ENCODE results near the gene TRIM65.

TRIM65 gene

GRCh38 chr17:75906143-75906884, 9.6 kb upstream of the TRIM65 start:
- H3K18ac ChIP-seq (ENCODE audit: low read length), result no peak overlapping the region
- H3K9ac ChIP-seq (ENCODE audit: low read depth, low read length, poor library complexity), result no peak overlapping the region
- no peak overlapping the region for H3K4me3 ChIP-seq (ENCODE audit: low read length in 2 of 2)
- no peaks in the 10 kb centered on the region for H3K9me3 ChIP-seq (replicated peaks in 1 of 2; ENCODE audit: control insufficient read depth in 2 of 2, insufficient read depth in 1 of 2, low read depth in 1 of 2, low read length in 2 of 2)
- no peak overlapping the region for H2BK5ac ChIP-seq (ENCODE audit: low read length)
- H2BK15ac ChIP-seq (ENCODE audit: low read length), result peak overlapping the region; percentile 64
- peak overlapping the region; percentile 66 for H4K8ac ChIP-seq (ENCODE audit: low read depth, low read length)
- H3K36me3 ChIP-seq (replicated peaks in 1 of 2; ENCODE audit: control insufficient read depth in 2 of 2, insufficient read depth in 2 of 2, low read length in 2 of 2), result peaks cover 11 to 27% of the 10 kb centered on the region in 2 donors
- H4K91ac ChIP-seq (ENCODE audit: low read depth, low read length, poor library complexity), result no peak overlapping the region
- no CpG with 5 or more reads among the region's 10 CpGs for WGBS, 2 donors (ENCODE audit: extremely low coverage in 2 of 2, insufficient read length in 2 of 2, insufficient replicate concordance in 1 of 2)
- no peak overlapping the region for H2BK120ac ChIP-seq (ENCODE audit: low read depth, low read length)
- no peak overlapping the region for H3K4me2 ChIP-seq (ENCODE audit: insufficient read depth, low read length, poor library complexity, severe bottlenecking)
- H2AK5ac ChIP-seq (ENCODE audit: low read depth, low read length), result peak overlapping the region; percentile 48
- no peak overlapping the region for H3K23ac ChIP-seq (ENCODE audit: low read depth, low read length, poor library complexity)
- H3K4ac ChIP-seq (ENCODE audit: low read length), result no peak overlapping the region
- H3K79me1 ChIP-seq (ENCODE audit: low read depth, low read length), result peaks cover 3% of the 10 kb centered on the region
- peaks cover 0 to 2% of the 10 kb centered on the region in 2 donors for H3K4me1 ChIP-seq (ENCODE audit: control insufficient read depth in 2 of 2, insufficient read depth in 1 of 2, low read depth in 1 of 2, low read length in 2 of 2)
- no peak overlapping the region for H2BK12ac ChIP-seq (ENCODE audit: low read length)
- H3K27ac ChIP-seq (replicated peaks; ENCODE audit: low read length), result no peak overlapping the region
- no peak for DNase-seq (ENCODE audit: low spot score)
- H3K27me3 ChIP-seq (ENCODE audit: control insufficient read depth in 3 of 3, insufficient read depth in 3 of 3, low read depth in 1 of 3, low read length in 3 of 3), result no peaks in the 10 kb centered on the region
- H3K14ac ChIP-seq (ENCODE audit: low read length), result no peak overlapping the region
- H2AFZ ChIP-seq (ENCODE audit: low read length), result no peak overlapping the region

- peak within 1 kb of the TSS; percentile 89 for H3K18ac ChIP-seq (ENCODE audit: low read length)
- H3K27me3 ChIP-seq (ENCODE audit: control insufficient read depth in 3 of 3, insufficient read depth in 3 of 3, low read depth in 1 of 3, low read length in 3 of 3), result no peaks in the 10 kb centered on the region
- no peak within 1 kb of the TSS for H4K91ac ChIP-seq (ENCODE audit: low read depth, low read length, poor library complexity)
- H2BK120ac ChIP-seq (ENCODE audit: low read depth, low read length), result no peak within 1 kb of the TSS
- no peak within 1 kb of the TSS for H2BK15ac ChIP-seq (ENCODE audit: low read length)
- H3K4ac ChIP-seq (ENCODE audit: low read length), result no peak within 1 kb of the TSS
- H3K9me3 ChIP-seq (replicated peaks in 1 of 2; ENCODE audit: control insufficient read depth in 2 of 2, insufficient read depth in 1 of 2, low read depth in 1 of 2, low read length in 2 of 2), result no peaks in the 10 kb centered on the region
- no peak within 1 kb of the TSS for H2BK5ac ChIP-seq (ENCODE audit: low read length)
- H3K23ac ChIP-seq (ENCODE audit: low read depth, low read length, poor library complexity), result peak within 1 kb of the TSS; percentile 95
- peaks cover 6% of the 10 kb centered on the region for H3K79me1 ChIP-seq (ENCODE audit: low read depth, low read length)
- H2AFZ ChIP-seq (ENCODE audit: low read length), result peak within 1 kb of the TSS; percentile 98
- DNase-seq (ENCODE audit: low spot score), result peak; percentile 93
- peak within 1 kb of the TSS; percentile 96 for H3K9ac ChIP-seq (ENCODE audit: low read depth, low read length, poor library complexity)
- H2BK12ac ChIP-seq (ENCODE audit: low read length), result no peak within 1 kb of the TSS
- no peak within 1 kb of the TSS for H2AK5ac ChIP-seq (ENCODE audit: low read depth, low read length)
- no peak within 1 kb of the TSS for H3K14ac ChIP-seq (ENCODE audit: low read length)
- H3K36me3 ChIP-seq (replicated peaks in 1 of 2; ENCODE audit: control insufficient read depth in 2 of 2, insufficient read depth in 2 of 2, low read length in 2 of 2), result peaks cover 22 to 34% of the 10 kb centered on the region in 2 donors
- peak within 1 kb of the TSS; percentile 64 for H3K4me2 ChIP-seq (ENCODE audit: insufficient read depth, low read length, poor library complexity, severe bottlenecking)
- H3K4me3 ChIP-seq (ENCODE audit: low read length in 2 of 2), result peak within 1 kb of the TSS; percentile 92 to 100
- no peaks in the 10 kb centered on the region for H3K4me1 ChIP-seq (ENCODE audit: control insufficient read depth in 2 of 2, insufficient read depth in 1 of 2, low read depth in 1 of 2, low read length in 2 of 2)
- peak within 1 kb of the TSS; percentile 91 for H3K27ac ChIP-seq (replicated peaks; ENCODE audit: low read length)
- H4K8ac ChIP-seq (ENCODE audit: low read depth, low read length), result no peak within 1 kb of the TSS
- no CpG with 5 or more reads among the region's 69 CpGs for WGBS, 2 donors (ENCODE audit: extremely low coverage in 2 of 2, insufficient read length in 2 of 2, insufficient replicate concordance in 1 of 2)
These were observed 8.2 kb upstream of the TRIM65 start, which contains the start of gene MRPL38 for GRCh38 chr17:75904749-75905521. MRPL38 (minus strand) TSS chr17:75904884; CDS start chr17:75904875, 9 bp downstream.

GRCh38 chr17:75902406-75902805, 5.7 kb upstream of the TRIM65 start:
- H3K23ac ChIP-seq (ENCODE audit: low read depth, low read length, poor library complexity), result no peak overlapping the region
- H3K4me2 ChIP-seq (ENCODE audit: insufficient read depth, low read length, poor library complexity, severe bottlenecking), result no peak overlapping the region
- peaks cover 6% of the 10 kb centered on the region for H3K79me1 ChIP-seq (ENCODE audit: low read depth, low read length)
- no peak overlapping the region for H3K9ac ChIP-seq (ENCODE audit: low read depth, low read length, poor library complexity)
- no peak overlapping the region for H3K27ac ChIP-seq (replicated peaks; ENCODE audit: low read length)
- no peak overlapping the region for H2BK15ac ChIP-seq (ENCODE audit: low read length)
- no peak overlapping the region for H3K18ac ChIP-seq (ENCODE audit: low read length)
- no peaks in the 10 kb centered on the region for H3K27me3 ChIP-seq (ENCODE audit: control insufficient read depth in 3 of 3, insufficient read depth in 3 of 3, low read depth in 1 of 3, low read length in 3 of 3)
- H3K4ac ChIP-seq (ENCODE audit: low read length), result no peak overlapping the region
- no peak overlapping the region for H4K8ac ChIP-seq (ENCODE audit: low read depth, low read length)
- H2AK5ac ChIP-seq (ENCODE audit: low read depth, low read length), result no peak overlapping the region
- no peak overlapping the region for H4K91ac ChIP-seq (ENCODE audit: low read depth, low read length, poor library complexity)
- H2AFZ ChIP-seq (ENCODE audit: low read length), result no peak overlapping the region
- no peak overlapping the region for H3K4me3 ChIP-seq (ENCODE audit: low read length in 2 of 2)
- no peak overlapping the region for H2BK12ac ChIP-seq (ENCODE audit: low read length)
- H2BK120ac ChIP-seq (ENCODE audit: low read depth, low read length), result no peak overlapping the region
- no peak overlapping the region for H3K14ac ChIP-seq (ENCODE audit: low read length)
- H2BK5ac ChIP-seq (ENCODE audit: low read length), result no peak overlapping the region
- no peaks in the 10 kb centered on the region for H3K4me1 ChIP-seq (ENCODE audit: control insufficient read depth in 2 of 2, insufficient read depth in 1 of 2, low read depth in 1 of 2, low read length in 2 of 2)
- peaks cover 33 to 60% of the 10 kb centered on the region in 2 donors for H3K36me3 ChIP-seq (replicated peaks in 1 of 2; ENCODE audit: control insufficient read depth in 2 of 2, insufficient read depth in 2 of 2, low read length in 2 of 2)
- no peaks in the 10 kb centered on the region for H3K9me3 ChIP-seq (replicated peaks in 1 of 2; ENCODE audit: control insufficient read depth in 2 of 2, insufficient read depth in 1 of 2, low read depth in 1 of 2, low read length in 2 of 2)
- WGBS, 2 donors (ENCODE audit: extremely low coverage in 2 of 2, insufficient read length in 2 of 2, insufficient replicate concordance in 1 of 2), result no CpG with 5 or more reads among the region's 6 CpGs
- no peak for DNase-seq (ENCODE audit: low spot score)

GRCh38 chr17:75901727-75902126, 5.0 kb upstream of the TRIM65 start:
- no CpG with 5 or more reads among the region's 18 CpGs for WGBS, 2 donors (ENCODE audit: extremely low coverage in 2 of 2, insufficient read length in 2 of 2, insufficient replicate concordance in 1 of 2)
- H3K4me1 ChIP-seq (ENCODE audit: control insufficient read depth in 2 of 2, insufficient read depth in 1 of 2, low read depth in 1 of 2, low read length in 2 of 2), result no peaks in the 10 kb centered on the region
- peaks cover 33 to 63% of the 10 kb centered on the region in 2 donors for H3K36me3 ChIP-seq (replicated peaks in 1 of 2; ENCODE audit: control insufficient read depth in 2 of 2, insufficient read depth in 2 of 2, low read length in 2 of 2)
- H2BK120ac ChIP-seq (ENCODE audit: low read depth, low read length), result no peak overlapping the region
- no peak overlapping the region for H2BK15ac ChIP-seq (ENCODE audit: low read length)
- no peak for DNase-seq (ENCODE audit: low spot score)
- H2BK5ac ChIP-seq (ENCODE audit: low read length), result no peak overlapping the region
- H3K9ac ChIP-seq (ENCODE audit: low read depth, low read length, poor library complexity), result peak overlapping the region; percentile 30
- no peak overlapping the region for H2AFZ ChIP-seq (ENCODE audit: low read length)
- H3K14ac ChIP-seq (ENCODE audit: low read length), result no peak overlapping the region
- H2AK5ac ChIP-seq (ENCODE audit: low read depth, low read length), result no peak overlapping the region
- no peak overlapping the region for H3K4me3 ChIP-seq (ENCODE audit: low read length in 2 of 2)
- no peaks in the 10 kb centered on the region for H3K9me3 ChIP-seq (replicated peaks in 1 of 2; ENCODE audit: control insufficient read depth in 2 of 2, insufficient read depth in 1 of 2, low read depth in 1 of 2, low read length in 2 of 2)
- no peak overlapping the region for H3K4ac ChIP-seq (ENCODE audit: low read length)
- H3K4me2 ChIP-seq (ENCODE audit: insufficient read depth, low read length, poor library complexity, severe bottlenecking), result no peak overlapping the region
- no peak overlapping the region for H4K91ac ChIP-seq (ENCODE audit: low read depth, low read length, poor library complexity)
- H3K27me3 ChIP-seq (ENCODE audit: control insufficient read depth in 3 of 3, insufficient read depth in 3 of 3, low read depth in 1 of 3, low read length in 3 of 3), result no peaks in the 10 kb centered on the region
- H3K18ac ChIP-seq (ENCODE audit: low read length), result no peak overlapping the region
- H3K23ac ChIP-seq (ENCODE audit: low read depth, low read length, poor library complexity), result no peak overlapping the region
- no peak overlapping the region for H4K8ac ChIP-seq (ENCODE audit: low read depth, low read length)
- peaks cover 6% of the 10 kb centered on the region for H3K79me1 ChIP-seq (ENCODE audit: low read depth, low read length)
- no peak overlapping the region for H2BK12ac ChIP-seq (ENCODE audit: low read length)
- no peak overlapping the region for H3K27ac ChIP-seq (replicated peaks; ENCODE audit: low read length)

Data from neuronal stem cell (in vitro differentiated cells).